Activated CD4-positive, alpha-beta T cell treated with anti-CD3 and anti-CD28 coated beads, Interleukin-2, amount 50 U/mL, for 24 hours (primary cell): Measurements from ENCODE around the gene ADSS1.
A peak's percentile ranks its signal among the peaks of the same experiment; 100 is the strongest.
"Not testable (repeated sequence)": the region's sequence is repeated elsewhere in the genome, so short reads cannot be mapped to it uniquely, and the experiment has no call there.

Source experiments
- DNase-seq, 2 donors: peaks; one replicate each; pipeline ENCODE4 v3.0.0-alpha.2; 2020; ENCODE audit warnings: low read depth in 1 of 2, low spot score in 1 of 2

ADSS1 gene

DNA sequence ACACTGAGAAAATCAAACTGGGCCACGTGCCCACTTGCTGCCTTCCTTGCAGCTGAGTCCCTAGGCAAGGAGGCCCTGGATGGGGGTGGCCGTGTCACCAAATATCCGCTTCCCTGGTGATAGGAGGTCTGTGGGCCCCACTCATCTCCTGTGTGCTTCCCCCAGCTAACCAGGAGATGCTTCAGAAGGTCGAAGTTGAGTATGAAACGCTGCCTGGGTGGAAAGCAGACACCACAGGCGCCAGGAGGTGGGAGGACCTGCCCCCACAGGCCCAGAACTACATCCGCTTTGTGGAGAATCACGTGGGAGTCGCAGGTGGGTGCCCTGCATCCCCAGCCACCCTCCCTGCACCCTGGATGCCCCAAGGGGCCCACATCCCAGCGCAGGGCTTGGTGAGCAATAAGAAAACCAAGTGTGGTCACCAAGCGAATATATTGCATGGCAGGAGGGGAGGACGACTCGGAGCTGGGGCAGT lies 22.1 kb downstream of the ADSS1 start:
- DNase-seq: no peak

- no peak for DNase-seq
Measured at GRCh38 chr14:104746934-104747481, 23.0 kb downstream of the ADSS1 start.

- DNase-seq: no peak
Measured at GRCh38 chr14:104747876-104748275, 23.8 kb downstream of the ADSS1 start.

DNA sequence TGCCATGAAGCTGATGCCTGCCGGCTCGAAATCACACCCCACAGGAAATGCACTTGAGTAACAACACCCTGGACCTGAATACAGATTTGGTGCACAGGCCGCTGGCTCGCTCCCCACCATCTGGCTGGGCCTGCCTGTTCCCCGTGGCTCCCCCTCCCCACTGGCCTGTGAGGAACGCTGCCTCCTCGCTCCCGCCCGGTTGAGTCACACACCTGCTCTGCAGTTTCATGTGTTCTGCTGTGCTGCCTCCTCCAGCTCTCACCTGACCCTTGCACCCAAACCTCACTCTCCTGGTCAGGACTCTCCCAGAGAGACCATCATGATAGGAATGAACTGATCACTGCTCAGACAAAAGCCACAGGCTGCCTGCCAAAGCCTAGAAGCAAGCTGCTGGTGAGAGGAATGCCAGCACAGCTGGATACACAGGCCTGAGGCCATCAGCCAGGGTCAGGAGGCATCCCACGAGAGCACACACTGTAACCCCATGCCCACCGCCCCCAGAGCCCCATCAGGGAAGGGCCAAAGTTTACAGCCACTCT lies 25.2 kb downstream of the ADSS1 start:
- no peak for DNase-seq

DNA sequence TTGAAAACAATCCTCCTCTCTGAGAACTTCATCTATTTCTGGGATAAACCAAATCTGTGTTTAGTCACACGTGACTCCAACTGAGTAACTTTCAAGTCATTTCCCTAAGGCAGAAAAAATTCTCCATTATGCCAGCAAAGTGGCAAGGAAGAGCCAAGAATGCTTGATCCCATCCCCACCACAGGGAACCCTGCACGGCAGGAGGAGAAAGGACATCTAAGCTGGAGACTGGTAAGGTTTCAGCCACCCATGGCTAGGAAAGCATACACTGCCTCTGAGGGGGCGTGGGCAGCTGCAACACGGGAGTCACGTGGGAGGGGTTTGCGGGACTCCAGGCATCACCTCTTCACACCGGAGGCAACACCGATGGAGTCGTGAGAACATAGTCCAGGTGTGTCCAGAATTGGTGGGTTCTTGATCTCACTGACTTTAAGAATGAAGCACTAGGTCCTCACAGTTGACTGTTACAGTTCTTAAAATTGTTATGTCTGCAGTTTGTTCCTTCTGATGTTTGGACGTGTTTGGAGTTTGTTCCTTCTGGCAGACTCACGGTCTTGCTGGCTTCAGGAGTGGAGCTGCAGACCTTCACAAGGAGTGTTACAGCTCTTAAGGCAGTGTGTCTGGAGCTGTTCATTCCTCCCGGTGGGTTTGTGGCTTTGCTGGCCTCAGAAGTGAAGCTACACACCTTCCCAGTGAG lies 26.2 kb downstream of the ADSS1 start:
- no peak for DNase-seq

- DNase-seq: not testable (repeated sequence)
Measured at GRCh38 chr14:104750753-104751057, 26.7 kb downstream of the ADSS1 start.

GRCh38 chr14:104751539-104752422 lies 27.8 kb downstream of the ADSS1 start:
- DNase-seq: no peak

- DNase-seq: no peak
Measured at GRCh38 chr14:104752423-104752734, 28.4 kb downstream of the ADSS1 start.

- peak; percentile 98 to 100 for DNase-seq
Measured at GRCh38 chr14:104752735-104753527, 28.9 kb downstream of the ADSS1 start, which contains the start of gene SIVA1. Gene SIVA1 (plus strand): TSS chr14:104753147. CDS start chr14:104753202, 55 bp downstream.

DNA sequence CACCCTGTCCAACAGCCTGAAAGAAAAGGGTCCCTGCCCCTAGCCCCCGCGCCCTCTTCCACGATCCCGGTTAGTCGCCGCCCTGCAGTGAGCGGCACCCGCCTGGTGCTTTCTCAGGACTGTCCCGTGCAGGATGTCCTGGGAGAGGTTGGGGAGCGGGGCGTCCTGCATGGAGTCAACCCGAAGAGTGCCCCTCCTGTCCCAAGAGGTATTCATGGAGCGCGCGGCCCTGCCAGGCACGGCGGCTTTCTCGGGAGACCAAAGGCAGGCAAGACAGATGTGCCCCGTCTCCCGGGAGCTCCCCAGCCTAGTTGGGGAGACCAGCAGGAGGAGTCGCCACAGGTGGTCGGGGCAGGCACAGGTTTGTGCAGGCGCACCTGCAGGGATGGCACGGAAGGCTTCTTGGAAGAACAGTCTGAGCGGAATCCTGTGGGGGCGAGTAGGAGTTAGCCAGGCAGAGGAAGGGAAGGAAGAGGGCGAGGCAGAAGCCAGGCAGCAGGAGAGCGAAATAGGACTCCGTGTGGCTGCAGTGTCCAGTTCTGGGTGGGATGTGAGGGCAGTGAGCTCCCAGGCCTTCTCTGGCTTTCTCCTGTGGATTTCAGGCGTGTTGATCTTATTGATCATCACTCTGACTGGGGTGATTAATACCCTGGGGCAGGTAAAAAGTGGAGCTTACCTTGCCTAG lies 29.6 kb downstream of the ADSS1 start:
- no peak for DNase-seq

- DNase-seq: no peak
Measured at GRCh38 chr14:104754213-104754851, 30.3 kb downstream of the ADSS1 start.

GRCh38 chr14:104755621-104756020 lies 31.6 kb downstream of the ADSS1 start:
- no peak for DNase-seq

DNA sequence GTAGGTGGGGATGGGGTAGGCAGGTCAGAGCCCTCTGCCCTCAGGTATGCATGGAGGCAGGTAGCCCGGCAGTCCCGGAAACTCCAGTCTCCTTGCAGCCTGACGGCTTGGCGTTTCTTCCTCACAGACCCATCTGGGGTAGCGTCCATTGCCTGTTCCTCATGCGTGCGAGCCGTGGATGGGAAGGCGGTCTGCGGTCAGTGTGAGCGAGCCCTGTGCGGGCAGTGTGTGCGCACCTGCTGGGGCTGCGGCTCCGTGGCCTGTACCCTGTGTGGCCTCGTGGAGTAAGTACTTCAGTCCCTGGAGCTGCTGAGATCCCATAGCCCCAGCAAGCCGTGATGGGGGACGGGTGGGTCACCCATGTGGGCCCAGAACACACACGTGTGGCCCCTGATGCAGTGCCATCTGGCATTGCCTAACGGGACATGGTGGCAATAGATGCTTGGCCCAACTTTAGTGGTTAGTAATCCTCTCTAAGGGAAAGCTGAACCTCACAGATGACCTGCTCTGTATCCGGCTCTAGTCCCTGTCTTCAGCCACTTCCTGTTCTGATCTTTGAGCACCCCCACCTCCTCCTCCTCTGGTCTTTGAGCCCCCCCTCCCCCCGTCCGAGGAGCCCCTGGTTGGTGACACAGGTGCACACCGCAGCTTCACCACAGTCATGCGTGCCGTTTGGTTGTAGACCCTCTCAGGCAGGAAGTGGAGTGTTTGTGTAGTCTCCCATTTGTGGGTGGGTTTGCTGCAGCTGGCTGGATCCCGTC lies 32.6 kb downstream of the ADSS1 start:
- no peak for DNase-seq

- no peak for DNase-seq
Measured at GRCh38 chr14:104757238-104757585, 33.2 kb downstream of the ADSS1 start.

GRCh38 chr14:104757681-104758392 lies 33.8 kb downstream of the ADSS1 start:
- DNase-seq: no peak

DNA sequence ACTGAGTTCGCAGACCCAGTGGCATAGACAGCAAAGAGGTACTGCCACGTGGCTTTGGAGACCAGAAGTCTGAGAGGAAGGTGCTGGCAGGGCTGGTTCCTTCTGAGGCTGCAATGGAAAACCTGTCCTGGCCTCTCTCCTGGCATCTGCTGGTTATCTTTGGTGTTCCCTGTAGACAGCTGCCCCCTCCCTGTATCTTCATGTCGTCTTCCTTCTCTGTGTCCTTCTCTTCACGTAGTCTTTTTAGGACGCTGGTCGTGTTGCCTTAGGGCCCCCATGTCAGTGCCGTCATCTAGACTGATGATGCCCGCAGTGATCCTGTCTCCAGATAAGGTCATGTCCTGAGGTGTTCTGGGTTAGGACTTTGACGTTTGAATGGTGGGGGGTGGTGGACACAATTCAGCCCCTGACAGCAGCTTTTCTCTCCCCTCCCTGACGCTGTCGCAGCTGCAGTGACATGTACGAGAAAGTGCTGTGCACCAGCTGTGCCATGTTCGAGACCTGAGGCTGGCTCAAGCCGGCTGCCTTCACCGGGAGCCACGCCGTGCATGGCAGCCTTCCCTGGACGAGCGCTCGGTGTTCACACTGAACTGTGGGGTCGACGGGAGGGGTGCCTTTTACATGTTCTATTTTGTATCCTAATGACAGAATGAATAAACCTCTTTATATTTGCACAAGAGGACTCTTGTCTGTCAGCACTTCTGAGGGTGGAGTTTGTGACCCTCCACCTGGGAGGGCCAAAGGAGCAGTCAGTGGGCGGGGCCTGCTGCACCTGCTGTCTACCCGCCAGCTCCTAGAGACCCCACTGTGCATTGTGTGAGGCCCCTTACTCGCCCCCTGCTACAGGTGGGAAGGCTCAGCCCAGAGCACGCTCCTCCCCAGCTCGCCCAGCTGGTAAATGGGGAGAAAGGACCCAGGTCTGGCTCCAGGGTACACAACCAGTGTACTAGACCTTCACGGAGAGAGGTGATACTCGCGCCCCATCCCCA lies 35.2 kb downstream of the ADSS1 start:
- DNase-seq: no peak

DNA sequence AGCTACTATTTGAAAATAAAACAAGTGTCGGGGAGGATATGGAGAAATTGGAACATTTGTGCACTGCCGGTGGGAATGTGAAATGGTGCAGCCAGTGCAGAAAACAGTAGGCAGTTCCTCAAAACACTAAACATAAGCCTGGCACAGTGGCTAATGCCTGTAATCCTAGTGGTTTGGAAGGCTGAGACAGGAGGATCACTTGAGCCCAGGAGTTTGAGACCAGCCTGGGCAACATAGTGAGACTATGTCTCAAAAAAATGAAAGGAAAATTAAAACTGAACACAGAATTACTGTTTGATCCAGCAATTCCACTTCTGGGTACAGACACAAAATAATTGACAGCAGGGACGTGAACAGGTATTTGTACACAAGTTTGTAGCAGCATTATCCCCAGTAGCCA lies 41.5 kb downstream of the ADSS1 start:
- DNase-seq: no peak
